MCF 10A (cell line): ENCODE data around the gene WBP1L. TPM values are rescaled to one million over a fixed set of nuclear protein-coding genes. Genes with fewer than 3 reads are reported as not detected.
"Not testable (repeated sequence)": the region's sequence is repeated elsewhere in the genome, so short reads cannot be mapped to it uniquely, and the experiment has no call there.

ENCODE experiments used
- BruUV-seq: library from RNA; stranded (reverse); fragments of 400-500 nt; replicated peaks from 2 replicates; lab custom pipeline; 2021; lab: Mats Ljungman, UMichigan
- CTCF ChIA-PET: fragments of 300-600 bp; sonication (Branson Sonifier 250); formaldehyde crosslinking; extraction: SDS; loops from one replicate; lab custom pipeline; 2021; ENCODE audit warnings: antibody characterized with exemption, inconsistent platforms; lab: Yijun Ruan, JAX
- POLR2A ChIA-PET: fragments of 300-600, 350-650 bp; sonication (Branson Sonifier 250); formaldehyde crosslinking; extraction: SDS; loops from one replicate; lab custom pipeline; 2020; ENCODE audit warnings: antibody characterized with exemption, inconsistent platforms; lab: Yijun Ruan, JAX
- DNase-seq: peaks from one replicate; pipeline ENCODE4 v3.0.0-alpha.2; 2018; ENCODE audit not compliant: unreplicated experiment
- H3K27ac Mint-ChIP-seq: one replicate; pipeline ENCODE4 v1.8.0; 2022; ENCODE audit warnings: mild to moderate bottlenecking, low read depth, mixed read lengths; ENCODE audit not compliant: unreplicated experiment
- H3K27me3 Mint-ChIP-seq: one replicate; pipeline ENCODE4 v1.8.0; 2022; ENCODE audit warnings: mixed read lengths; ENCODE audit not compliant: insufficient read depth, unreplicated experiment
- H3K36me3 Mint-ChIP-seq: one replicate; pipeline ENCODE4 v1.8.0; 2022; ENCODE audit warnings: mild to moderate bottlenecking, moderate library complexity, mixed read lengths; ENCODE audit not compliant: insufficient read depth, unreplicated experiment
- H3K4me1 Mint-ChIP-seq: one replicate; pipeline ENCODE4 v1.8.0; 2022; ENCODE audit warnings: mixed read lengths; ENCODE audit not compliant: insufficient read depth, unreplicated experiment
- H3K4me3 Mint-ChIP-seq: one replicate; pipeline ENCODE4 v1.8.0; 2022; ENCODE audit warnings: mild to moderate bottlenecking, moderate library complexity, mixed read lengths; ENCODE audit not compliant: unreplicated experiment
- H3K9me3 Mint-ChIP-seq: one replicate; pipeline ENCODE4 v1.8.0; 2022; ENCODE audit warnings: mixed read lengths; ENCODE audit not compliant: unreplicated experiment
- CTCF ChIP-seq: fragments of 200-600 bp; IDR thresholded peaks from one replicate; pipeline ENCODE4 v1.8.0; 2022; ENCODE audit warnings: antibody characterized with exemption, mild to moderate bottlenecking; ENCODE audit not compliant: unreplicated experiment
- intact Hi-C: fragments of 100-400 bp; cut with micrococcal nuclease; formaldehyde crosslinking; loops from 2 replicates; pipeline ENCODE4 v1.14.1; 2022
- total RNA-seq: library from RNA; stranded (reverse); gene quantifications from 2 replicates; pipeline ENCODE4 v1.2.3, GENCODE V29; 2022

The WBP1L gene
- total RNA-seq, 1 experiment from 2014 or later: 19.8 TPM

- CTCF ChIA-PET: interaction anchor here (4.1 kb wide), 1 partner anchor 9 kb away, joined by 28 read pairs; the partner anchor contains the start of gene CYP17A1
- H3K27me3 Mint-ChIP-seq: peaks cover 13% of the 10 kb centered on the region
- H3K4me3 Mint-ChIP-seq: no peak overlapping the region
- H3K36me3 Mint-ChIP-seq: no peaks in the 10 kb centered on the region
- H3K4me1 Mint-ChIP-seq: no peaks in the 10 kb centered on the region
- no peak for DNase-seq
- no TSS peak for BruUV-seq
- POLR2A ChIA-PET: interaction anchor here (0.6 kb wide), 1 partner anchor 28 kb away, joined by 3 read pairs; no protein-coding TSS in a partner anchor
- H3K27ac Mint-ChIP-seq: no peak overlapping the region
- intact Hi-C loops: no loop called here
- peaks cover 11% of the 10 kb centered on the region for H3K9me3 Mint-ChIP-seq
- no peak for TF ChIP-seq CTCF
Observed at GRCh38 chr10:102845352-102845902, 101.7 kb downstream of the WBP1L start.

GRCh38 chr10:102850025-102850518, 106.3 kb downstream of the WBP1L start:
- intact Hi-C loops: no loop called here
- ChIA-PET CTCF (interaction anchor here (0.7 to 1.5 kb wide), 2 partner anchors 8 to 52 kb away, joined by 4 to 5 read pairs; no protein-coding TSS in a partner anchor), POLR2A (interaction anchor here (1.2 kb wide), 1 partner anchor 85 kb away, joined by 3 read pairs; no protein-coding TSS in a partner anchor)
- H3K36me3 Mint-ChIP-seq: no peaks in the 10 kb centered on the region
- no peak overlapping the region for H3K27ac Mint-ChIP-seq
- no peak overlapping the region for H3K4me3 Mint-ChIP-seq
- no peaks in the 10 kb centered on the region for H3K27me3 Mint-ChIP-seq
- no TSS peak for BruUV-seq
- peaks cover 5% of the 10 kb centered on the region for H3K4me1 Mint-ChIP-seq
- peak; percentile 21 for DNase-seq
- H3K9me3 Mint-ChIP-seq: no peaks in the 10 kb centered on the region
- TF ChIP-seq CTCF: no peak

- CTCF ChIA-PET, BruUV-seq: not testable (repeated sequence)
Observed at GRCh38 chr10:102853237-102853636, 109.5 kb downstream of the WBP1L start.

GRCh38 chr10:102855731-102856436, 112.1 kb downstream of the WBP1L start:
- H3K9me3 Mint-ChIP-seq, H3K36me3 Mint-ChIP-seq, BruUV-seq, intact Hi-C loops, H3K27me3 Mint-ChIP-seq: not testable (repeated sequence)
- Mint-ChIP-seq H3K27ac (peak overlapping the region; percentile 46), H3K4me3 (peak overlapping the region; percentile 49), H3K4me1 (peaks cover 13% of the 10 kb centered on the region)
- peak; percentile 87 for DNase-seq
- POLR2A ChIA-PET: interaction anchor here (1.0 to 1.5 kb wide), 2 partner anchors 19 to 143 kb away, joined by 3 to 4 read pairs; no protein-coding TSS in a partner anchor
- CTCF ChIA-PET: interaction anchor here (0.7 kb wide), 2 partner anchors 8 to 31 kb away, joined by 4 to 5 read pairs; no protein-coding TSS in a partner anchor

More at GRCh38 chr10:102853237-102853636, 109.5 kb downstream of the WBP1L start:
- DNase-seq, H3K27me3 Mint-ChIP-seq, POLR2A ChIA-PET, H3K27ac Mint-ChIP-seq, H3K36me3 Mint-ChIP-seq, H3K9me3 Mint-ChIP-seq, H3K4me3 Mint-ChIP-seq, intact Hi-C loops: not testable (repeated sequence)
- peaks cover 13% of the 10 kb centered on the region for H3K4me1 Mint-ChIP-seq
